Neural progenitor cell (in vitro differentiated cells): Measurements from ENCODE around the gene LRFN5.

Source experiments
- CTCF ChIP-seq: fragments of 200-600 bp; sonication (generic); IDR thresholded peaks from 2 replicates; pipeline ENCODE4 v1.5.1; 2017; ENCODE audit warnings: antibody characterized with exemption, mild to moderate bottlenecking
- EZH2 ChIP-seq: fragments of 200-600 bp; sonication (generic); IDR thresholded peaks from 2 replicates; pipeline ENCODE4 v1.6.1; 2017; ENCODE audit warnings: antibody characterized with exemption, mild to moderate bottlenecking, moderate library complexity
- EZH2phosphoT487 ChIP-seq: fragments of 200-600 bp; sonication (generic); IDR thresholded peaks from 2 replicates; pipeline ENCODE4 v1.6.1; 2017; ENCODE audit warnings: antibody characterized with exemption

DNA sequence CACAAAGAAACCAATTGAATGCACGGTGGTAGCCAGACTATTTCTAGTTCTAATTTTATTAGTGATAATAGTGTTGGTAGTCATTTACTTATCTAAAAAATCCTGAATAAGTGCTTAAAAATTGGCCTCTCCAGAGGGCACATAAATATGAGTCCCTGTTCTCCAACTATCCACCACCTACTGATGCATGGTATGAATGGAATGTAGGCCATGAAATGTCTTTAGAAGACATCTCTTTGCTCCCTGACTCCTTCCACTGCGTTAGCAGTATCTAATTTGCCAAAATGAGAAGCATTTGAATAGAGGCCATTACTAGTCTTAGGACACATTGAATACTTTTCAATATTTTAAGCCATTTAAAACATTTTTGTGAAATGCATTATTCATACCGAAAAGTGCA lies 261.7 kb downstream of the LRFN5 start:
- TF ChIP-seq EZH2: no peak
- no peak for TF ChIP-seq CTCF
- TF ChIP-seq EZH2phosphoT487: no peak
